ENCODE results near the gene RBFOX2. TPM values are rescaled to one million over a fixed set of nuclear protein-coding genes. Genes with fewer than 3 reads are reported as not detected.
"Not testable (repeated sequence)": the region's sequence is repeated elsewhere in the genome, so short reads cannot be mapped to it uniquely, and the experiment has no call there.

Gene RBFOX2
- total and polyA plus RNA-seq, 2 donors = 86.5 to 278 TPM

DNA sequence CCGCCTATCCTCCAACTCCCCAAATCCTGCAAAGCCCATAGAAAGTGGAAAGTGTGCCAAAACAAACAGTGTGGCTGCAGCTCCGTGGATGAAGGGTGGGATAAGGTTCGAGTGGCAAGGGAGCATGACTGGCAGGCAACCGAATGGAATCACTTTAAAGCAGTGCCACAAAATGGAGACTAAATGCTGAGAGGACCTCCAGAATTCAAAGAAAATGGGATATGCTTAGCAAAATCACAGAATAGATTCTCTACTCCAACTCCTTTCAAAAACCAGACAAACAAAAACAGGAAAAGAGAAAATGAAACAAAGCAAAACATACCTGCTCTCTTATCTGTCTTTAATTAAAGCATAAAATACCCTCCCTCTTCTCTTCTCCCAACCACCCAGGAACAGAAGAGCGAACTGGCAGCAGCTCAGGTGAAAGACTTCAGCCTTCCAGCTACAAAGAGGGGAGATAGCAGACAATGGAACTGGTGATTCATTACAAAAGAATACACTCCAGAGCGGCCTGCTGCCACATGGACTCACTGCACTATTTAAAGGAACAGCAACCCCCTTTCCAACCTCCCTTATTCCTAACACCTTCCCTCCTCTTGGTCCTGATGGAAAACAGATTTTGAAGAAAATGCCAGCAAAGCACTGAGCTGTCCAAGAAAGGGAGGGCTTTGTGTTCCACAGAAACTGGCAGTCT, 192.5 kb downstream of the RBFOX2 start:
- no peaks in the 10 kb centered on the region for H3K4me1 ChIP-seq (ENCODE audit: insufficient read depth)

GRCh38 chr22:35835267-35835997, 193.2 kb downstream of the RBFOX2 start:
- H3K4me1 ChIP-seq (ENCODE audit: insufficient read depth) = no peaks in the 10 kb centered on the region
- no peak for DNase-seq (ENCODE audit: extremely low spot score)
- no peaks in the 10 kb centered on the region for H3K36me3 ChIP-seq (ENCODE audit: insufficient read depth)
- H3K4me3 ChIP-seq (ENCODE audit: low read depth, low read length) = no peak overlapping the region
- H3K27ac ChIP-seq (ENCODE audit: low read depth) = peak overlapping the region; percentile 6
- 11% methylated on average over 3 of the region's 3 CpGs for WGBS

More for the DNA sequence above, 192.5 kb downstream of the RBFOX2 start:
- Histone ChIP-seq H3K36me3 (ENCODE audit: insufficient read depth) (no peaks in the 10 kb centered on the region), H3K4me3 (ENCODE audit: low read depth, low read length) (peak overlapping the region; percentile 25), H3K27ac (ENCODE audit: low read depth) (peak overlapping the region; percentile 16)
- DNase-seq (ENCODE audit: extremely low spot score) = peak; percentile 73
- WGBS = 4% methylated on average over 6 of the region's 6 CpGs

GRCh38 chr22:35834061-35834460, 194.6 kb downstream of the RBFOX2 start:
- no peak overlapping the region for H3K27ac ChIP-seq (ENCODE audit: low read depth)
- no peak for DNase-seq (ENCODE audit: extremely low spot score)
- H3K4me1 ChIP-seq (ENCODE audit: insufficient read depth) = no peaks in the 10 kb centered on the region
- H3K4me3 ChIP-seq (ENCODE audit: low read depth, low read length) = no peak overlapping the region
- 26% methylated on average over 3 of the region's 3 CpGs for WGBS
- no peaks in the 10 kb centered on the region for H3K36me3 ChIP-seq (ENCODE audit: insufficient read depth)

- Histone ChIP-seq H3K27ac (ENCODE audit: low read depth) (no peak overlapping the region), H3K4me3 (ENCODE audit: low read depth, low read length) (no peak overlapping the region), H3K36me3 (ENCODE audit: insufficient read depth) (no peaks in the 10 kb centered on the region), H3K4me1 (ENCODE audit: insufficient read depth) (no peaks in the 10 kb centered on the region)
- WGBS = 54% methylated on average over 2 of the region's 2 CpGs
- DNase-seq (ENCODE audit: extremely low spot score) = no peak
Measured at GRCh38 chr22:35830305-35830704, 198.3 kb downstream of the RBFOX2 start.

GRCh38 chr22:35824256-35824655, 204.4 kb downstream of the RBFOX2 start:
- no peak overlapping the region for H3K4me3 ChIP-seq (ENCODE audit: low read depth, low read length)
- H3K36me3 ChIP-seq (ENCODE audit: insufficient read depth) = no peaks in the 10 kb centered on the region
- no peak overlapping the region for H3K27ac ChIP-seq (ENCODE audit: low read depth)
- WGBS = 96% methylated on average over 2 of the region's 2 CpGs
- no peak for DNase-seq (ENCODE audit: extremely low spot score)
- no peaks in the 10 kb centered on the region for H3K4me1 ChIP-seq (ENCODE audit: insufficient read depth)

GRCh38 chr22:35821654-35822053, 207.0 kb downstream of the RBFOX2 start:
- WGBS = 53% methylated on average over 1 of the region's 1 CpG
- no peak overlapping the region for H3K27ac ChIP-seq (ENCODE audit: low read depth)
- no peak for DNase-seq (ENCODE audit: extremely low spot score)
- no peaks in the 10 kb centered on the region for H3K36me3 ChIP-seq (ENCODE audit: insufficient read depth)
- H3K4me1 ChIP-seq (ENCODE audit: insufficient read depth) = no peaks in the 10 kb centered on the region
- H3K4me3 ChIP-seq (ENCODE audit: low read depth, low read length) = no peak overlapping the region

- 82% methylated on average over 1 of the region's 1 CpG for WGBS
- H3K4me1 ChIP-seq (ENCODE audit: insufficient read depth) = no peaks in the 10 kb centered on the region
- H3K36me3 ChIP-seq (ENCODE audit: insufficient read depth) = no peaks in the 10 kb centered on the region
- H3K4me3 ChIP-seq (ENCODE audit: low read depth, low read length) = no peak overlapping the region
- DNase-seq (ENCODE audit: extremely low spot score) = no peak
- no peak overlapping the region for H3K27ac ChIP-seq (ENCODE audit: low read depth)
Measured at GRCh38 chr22:35819421-35819820, 209.2 kb downstream of the RBFOX2 start.

DNA sequence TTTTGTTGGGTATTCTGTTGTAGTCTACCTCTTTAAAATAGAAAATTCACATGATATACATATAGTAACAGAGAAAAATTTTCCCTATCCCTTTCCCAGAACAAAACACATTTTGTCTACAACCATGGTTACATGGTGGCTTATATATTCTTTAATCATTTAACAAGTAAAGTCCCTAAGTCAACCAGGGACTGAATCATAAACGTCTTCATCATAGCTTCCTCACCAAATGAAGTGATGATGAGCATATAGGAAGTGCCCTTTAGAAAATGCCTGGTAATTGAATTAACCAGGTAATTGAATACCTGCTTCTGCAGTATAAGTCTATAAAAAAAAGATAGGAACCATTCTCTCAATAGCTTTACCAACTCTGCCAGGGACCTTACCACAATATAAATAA, 209.7 kb downstream of the RBFOX2 start:
- Histone ChIP-seq H3K4me3 (ENCODE audit: low read depth, low read length) (no peak overlapping the region), H3K4me1 (ENCODE audit: insufficient read depth) (no peaks in the 10 kb centered on the region), H3K36me3 (ENCODE audit: insufficient read depth) (no peaks in the 10 kb centered on the region), H3K27ac (ENCODE audit: low read depth) (no peak overlapping the region)
- WGBS = 46% methylated on average over 1 of the region's 1 CpG
- DNase-seq (ENCODE audit: extremely low spot score) = no peak

DNA sequence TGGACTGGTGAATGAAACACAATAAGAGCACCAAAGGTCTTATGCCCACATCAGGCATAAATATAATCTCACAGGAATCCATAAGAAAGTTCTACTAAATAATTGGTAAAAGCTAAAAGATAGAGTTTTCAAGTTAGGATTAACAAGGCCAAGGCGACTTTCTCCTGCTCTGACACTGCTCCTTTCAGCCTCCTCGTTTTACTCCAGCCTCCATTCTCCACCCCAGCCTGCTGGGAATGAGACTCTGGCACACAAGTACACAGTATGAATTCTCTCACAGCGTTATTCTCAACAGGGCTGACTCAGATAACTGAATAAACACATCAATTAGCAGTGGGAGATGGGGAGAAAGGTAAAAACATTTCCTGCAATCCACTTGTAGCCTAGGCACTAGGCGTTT, 216.0 kb downstream of the RBFOX2 start:
- DNase-seq (ENCODE audit: extremely low spot score) = no peak
- Histone ChIP-seq H3K4me3 (ENCODE audit: low read depth, low read length) (no peak overlapping the region), H3K36me3 (ENCODE audit: insufficient read depth) (peaks cover 3% of the 10 kb centered on the region), H3K4me1 (ENCODE audit: insufficient read depth) (no peaks in the 10 kb centered on the region), H3K27ac (ENCODE audit: low read depth) (no peak overlapping the region)
- 54% methylated on average over 4 of the region's 4 CpGs for WGBS

DNA sequence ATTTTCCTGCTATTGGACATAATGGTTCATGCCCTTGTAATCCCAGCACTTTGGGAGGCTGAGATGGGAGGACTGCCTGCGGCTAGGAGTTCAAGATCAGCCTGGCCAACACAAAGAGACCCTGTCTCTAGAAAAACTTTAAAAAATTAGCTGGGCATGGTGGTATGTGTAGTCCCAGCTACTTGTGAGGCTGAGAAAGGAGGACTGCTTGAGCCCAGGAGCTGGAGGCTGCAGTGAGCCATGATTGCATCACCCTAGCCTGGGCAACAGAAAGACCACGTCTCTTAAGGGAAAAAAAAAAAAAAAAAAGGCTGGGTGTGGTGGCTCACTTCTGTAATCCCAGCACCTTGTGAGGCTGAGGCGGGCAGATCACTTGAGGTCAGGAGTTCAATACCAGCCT, 217.0 kb downstream of the RBFOX2 start:
- H3K27ac ChIP-seq (ENCODE audit: low read depth) = no peak overlapping the region
- H3K36me3 ChIP-seq (ENCODE audit: insufficient read depth) = peaks cover 3% of the 10 kb centered on the region
- H3K4me3 ChIP-seq (ENCODE audit: low read depth, low read length) = no peak overlapping the region
- H3K4me1 ChIP-seq (ENCODE audit: insufficient read depth) = no peaks in the 10 kb centered on the region
- WGBS = 89% methylated on average over 3 of the region's 3 CpGs
- DNase-seq (ENCODE audit: extremely low spot score) = no peak

GRCh38 chr22:35809816-35810215, 218.8 kb downstream of the RBFOX2 start:
- 95% methylated on average over 9 of the region's 9 CpGs for WGBS
- H3K4me1 ChIP-seq (ENCODE audit: insufficient read depth) = no peaks in the 10 kb centered on the region
- no peak overlapping the region for H3K27ac ChIP-seq (ENCODE audit: low read depth)
- DNase-seq (ENCODE audit: extremely low spot score) = no peak
- no peak overlapping the region for H3K4me3 ChIP-seq (ENCODE audit: low read depth, low read length)
- H3K36me3 ChIP-seq (ENCODE audit: insufficient read depth) = peaks cover 3% of the 10 kb centered on the region

DNA sequence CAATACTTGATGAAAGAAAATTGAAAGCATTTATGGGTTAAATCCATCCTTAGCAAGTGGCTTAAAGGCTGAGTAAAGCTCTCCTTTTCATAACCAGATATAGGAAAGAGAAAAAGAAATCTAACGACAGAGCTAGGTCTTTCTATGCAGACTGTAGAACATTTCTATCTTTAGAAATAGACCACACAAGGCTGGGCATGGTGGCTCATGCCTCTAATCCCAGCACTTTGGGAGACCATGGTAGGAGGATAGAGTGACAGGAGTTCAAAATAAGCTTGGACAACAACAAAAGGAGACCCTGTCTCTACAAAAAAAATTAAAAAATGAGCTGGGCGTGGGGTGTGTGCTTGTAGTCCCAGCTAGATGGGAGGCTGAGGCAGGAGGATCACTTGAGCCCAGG, 220.2 kb downstream of the RBFOX2 start:
- 62% methylated on average over 2 of the region's 2 CpGs for WGBS
- Histone ChIP-seq H3K27ac (ENCODE audit: low read depth) (no peak overlapping the region), H3K4me3 (ENCODE audit: low read depth, low read length) (no peak overlapping the region), H3K4me1 (ENCODE audit: insufficient read depth) (no peaks in the 10 kb centered on the region), H3K36me3 (ENCODE audit: insufficient read depth) (peaks cover 3% of the 10 kb centered on the region)
- DNase-seq (ENCODE audit: extremely low spot score) = no peak

DNA sequence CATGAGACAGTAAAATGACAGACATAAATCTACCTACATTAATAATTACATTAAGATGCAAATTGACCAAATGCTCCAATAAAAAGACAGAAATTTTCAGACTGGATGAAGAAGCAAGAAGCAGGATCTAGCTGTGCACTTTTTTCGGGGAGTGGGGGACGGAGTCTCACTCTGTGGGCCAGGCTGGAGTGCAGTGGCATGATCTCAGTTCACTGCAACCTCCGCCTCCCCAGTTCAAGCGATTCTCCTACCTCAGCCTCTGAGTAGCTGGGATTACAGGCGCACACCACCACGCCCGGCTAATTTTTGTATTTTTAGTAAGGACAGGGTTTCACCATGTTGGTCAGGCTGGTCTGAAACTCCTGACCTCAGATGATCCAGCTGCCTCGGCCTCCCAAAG, 222.0 kb downstream of the RBFOX2 start:
- not testable (repeated sequence) for H3K4me3 ChIP-seq (ENCODE audit: low read depth, low read length); H3K4me1 ChIP-seq (ENCODE audit: insufficient read depth); H3K27ac ChIP-seq (ENCODE audit: low read depth); DNase-seq (ENCODE audit: extremely low spot score); H3K36me3 ChIP-seq (ENCODE audit: insufficient read depth)
- 92% methylated on average over 8 of the region's 8 CpGs for WGBS

DNA sequence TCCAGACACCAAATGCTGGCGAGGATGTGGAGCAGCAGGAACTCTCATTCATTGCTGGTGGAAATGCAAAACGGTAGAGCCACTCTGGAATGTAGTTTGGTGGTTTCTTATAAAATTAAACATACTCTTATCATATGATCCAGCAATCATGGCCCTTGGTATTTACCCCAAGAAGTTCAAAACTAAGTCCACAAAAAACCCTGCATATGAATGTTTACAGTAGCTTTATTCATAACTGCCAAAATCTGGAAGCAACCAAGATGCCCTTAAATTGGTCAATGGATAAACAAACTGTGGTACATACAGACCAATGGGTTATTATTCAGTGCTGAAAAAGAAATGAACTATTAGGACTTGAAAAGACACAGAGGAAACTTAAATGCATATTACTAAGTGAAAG, 223.2 kb downstream of the RBFOX2 start:
- Histone ChIP-seq H3K4me1 (ENCODE audit: insufficient read depth) (no peaks in the 10 kb centered on the region), H3K36me3 (ENCODE audit: insufficient read depth) (peaks cover 3% of the 10 kb centered on the region), H3K4me3 (ENCODE audit: low read depth, low read length) (no peak overlapping the region), H3K27ac (ENCODE audit: low read depth) (no peak overlapping the region)
- 76% methylated on average over 2 of the region's 2 CpGs for WGBS
- DNase-seq (ENCODE audit: extremely low spot score) = no peak
